ENCODE data around the gene SORCS3. TPM values are rescaled to one million over a fixed set of nuclear protein-coding genes. Genes with fewer than 3 reads are reported as not detected.

Gene SORCS3
- total RNA-seq, 1 experiment from 2014 or later = not detected

GRCh38 chr10:104731192-104731591, 90.1 kb downstream of the SORCS3 start:
- Histone ChIP-seq H3K4me3 (replicated peaks in 1 of 2; ENCODE audit: low read depth in 1 of 2, low read length in 2 of 2) (no peak overlapping the region), H4K20me1 (ENCODE audit: insufficient read depth) (no peaks in the 10 kb centered on the region), H2AFZ (ENCODE audit: low read depth, low read length, poor library complexity, severe bottlenecking) (no peak overlapping the region), H3K9me2 (ENCODE audit: insufficient read depth) (no peaks in the 10 kb centered on the region), H3K36me3 (ENCODE audit: control insufficient read depth in 1 of 2, insufficient read depth in 2 of 2, low read length in 2 of 2) (no peaks in the 10 kb centered on the region), H3K27me3 (ENCODE audit: insufficient read depth, low read length) (peaks cover 82% of the 10 kb centered on the region), H3K9me3 (ENCODE audit: control insufficient read depth in 1 of 2, insufficient read depth in 1 of 2, low read depth in 1 of 2, low read length in 2 of 2) (no peaks in the 10 kb centered on the region), H3K4me2 (ENCODE audit: low read length) (no peak overlapping the region), H3K9ac (ENCODE audit: low read length) (no peak overlapping the region), H3K4me1 (ENCODE audit: control insufficient read depth in 1 of 2, insufficient read depth in 2 of 2, low read length in 2 of 2) (no peaks in the 10 kb centered on the region), H3K79me2 (ENCODE audit: insufficient read depth, low read length) (no peaks in the 10 kb centered on the region), H3K27ac (ENCODE audit: low read depth, low read length) (no peak overlapping the region)
- TF ChIP-seq POLR2A (IDR thresholded peaks at IDR 0.05; ENCODE audit: borderline replicate concordance, extremely low read depth, insufficient read depth, insufficient read length) (no peak), ZFX (IDR thresholded peaks at IDR 0.05) (no peak), SRF (IDR thresholded peaks at IDR 0.05; ENCODE audit: low read depth) (no peak), EGR1 (IDR thresholded peaks at IDR 0.05; ENCODE audit: low read depth) (no peak), ELF1 (IDR thresholded peaks at IDR 0.05; ENCODE audit: borderline replicate concordance, low read depth) (no peak), EZH2phosphoT487 (IDR thresholded peaks at IDR 0.05; ENCODE audit: borderline replicate concordance) (no peak), MAX (IDR thresholded peaks at IDR 0.05) (no peak), SP1 (IDR thresholded peaks at IDR 0.05; ENCODE audit: low read depth) (no peak), TCF7L2 (IDR thresholded peaks at IDR 0.05; ENCODE audit: borderline replicate concordance, extremely low read depth, insufficient read depth, insufficient read length) (no peak), ZBTB33 (IDR thresholded peaks at IDR 0.05; ENCODE audit: extremely low read depth, insufficient replicate concordance, low read length) (no peak), REST (IDR thresholded peaks at IDR 0.05; ENCODE audit: low read depth) (no peak), JUND (IDR thresholded peaks at IDR 0.05) (no peak), SIN3A (IDR thresholded peaks at IDR 0.05; ENCODE audit: low read depth) (no peak)
- RAD21 ChIA-PET (ENCODE audit: low non-redundant PET in 1 of 2, low total read pairs in 2 of 2, uncharacterized antibody in 2 of 2, unreplicated experiment in 2 of 2) = no interaction called here
- POLR2A ChIA-PET = no interaction called here
- CTCF ChIA-PET = no interaction called here
- ATAC-seq (no peak), DNase-seq (ENCODE audit: low read depth, low spot score) (no peak)
- intact Hi-C loops (cut with micrococcal nuclease) = no loop called here
- no TSS peak for BruUV-seq (replicated peaks)
